ENCODE data around the gene SPHKAP. TPM values are rescaled to one million over a fixed set of nuclear protein-coding genes. Genes with fewer than 3 reads are reported as not detected.

SPHKAP gene
- total RNA-seq, 1 donor from 2014 or later: not detected

DNA sequence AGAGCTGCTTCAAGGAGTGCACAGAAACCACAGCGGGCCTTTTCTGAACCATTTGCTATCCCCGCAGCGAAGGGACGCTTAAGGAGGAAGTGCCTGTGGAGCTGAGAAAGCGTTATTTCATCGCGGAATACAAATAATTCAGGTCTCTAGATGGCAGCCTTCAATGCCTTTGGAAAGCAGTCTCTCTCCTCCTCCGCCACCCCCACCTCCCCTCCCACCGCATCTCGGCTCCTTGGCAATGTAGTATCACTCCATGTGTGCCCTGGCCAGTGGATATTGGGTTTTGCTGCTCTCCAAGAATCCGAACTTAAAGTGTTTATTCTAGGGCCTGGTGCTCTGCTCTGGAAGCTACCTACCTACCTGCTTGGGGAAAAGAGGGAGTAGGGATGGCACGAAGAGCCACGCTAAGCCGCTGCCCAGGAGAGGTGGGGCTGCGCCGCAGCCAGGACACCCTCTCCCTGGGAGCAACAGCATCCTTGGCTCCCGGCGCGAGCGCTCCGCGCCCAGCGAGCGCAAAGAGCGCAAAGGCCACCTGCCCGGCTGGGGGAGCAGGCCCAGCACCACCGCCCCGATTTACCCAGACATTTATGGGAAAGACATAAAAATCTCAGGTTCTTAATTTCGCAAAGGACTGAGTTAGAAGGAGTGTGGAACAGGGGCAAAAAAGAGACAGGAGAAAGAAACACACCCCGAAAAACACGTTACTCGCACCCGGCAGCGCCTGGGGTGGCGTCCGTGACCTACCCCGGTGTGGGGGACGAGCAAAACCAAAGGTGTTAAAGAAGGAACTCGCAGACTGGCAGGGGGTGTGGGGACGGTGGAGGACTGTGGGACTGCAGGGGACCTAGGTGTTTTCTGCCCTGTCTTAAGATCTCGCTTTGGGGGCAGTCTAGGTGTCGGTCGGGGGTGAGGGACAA is 1.0 kb downstream of the SPHKAP start:
- H3K9me3 Mint-ChIP-seq: peaks cover 6% of the 10 kb centered on the region
- H3K27me3 Mint-ChIP-seq: peaks cover 11% of the 10 kb centered on the region
- H3K27ac Mint-ChIP-seq: no peak overlapping the region
- no peak for ATAC-seq (ENCODE audit: low read depth)
- no peak for DNase-seq
- no peaks in the 10 kb centered on the region for H3K36me3 Mint-ChIP-seq (ENCODE audit: low read depth)
- intact Hi-C loops (cut with micrococcal nuclease): no loop called here
- no peaks in the 10 kb centered on the region for H3K4me1 Mint-ChIP-seq
- POLR2A ChIA-PET: no interaction called here
- no peak overlapping the region for H3K4me3 Mint-ChIP-seq
- CTCF ChIA-PET: no interaction called here
- TF ChIP-seq, protein P1, sequence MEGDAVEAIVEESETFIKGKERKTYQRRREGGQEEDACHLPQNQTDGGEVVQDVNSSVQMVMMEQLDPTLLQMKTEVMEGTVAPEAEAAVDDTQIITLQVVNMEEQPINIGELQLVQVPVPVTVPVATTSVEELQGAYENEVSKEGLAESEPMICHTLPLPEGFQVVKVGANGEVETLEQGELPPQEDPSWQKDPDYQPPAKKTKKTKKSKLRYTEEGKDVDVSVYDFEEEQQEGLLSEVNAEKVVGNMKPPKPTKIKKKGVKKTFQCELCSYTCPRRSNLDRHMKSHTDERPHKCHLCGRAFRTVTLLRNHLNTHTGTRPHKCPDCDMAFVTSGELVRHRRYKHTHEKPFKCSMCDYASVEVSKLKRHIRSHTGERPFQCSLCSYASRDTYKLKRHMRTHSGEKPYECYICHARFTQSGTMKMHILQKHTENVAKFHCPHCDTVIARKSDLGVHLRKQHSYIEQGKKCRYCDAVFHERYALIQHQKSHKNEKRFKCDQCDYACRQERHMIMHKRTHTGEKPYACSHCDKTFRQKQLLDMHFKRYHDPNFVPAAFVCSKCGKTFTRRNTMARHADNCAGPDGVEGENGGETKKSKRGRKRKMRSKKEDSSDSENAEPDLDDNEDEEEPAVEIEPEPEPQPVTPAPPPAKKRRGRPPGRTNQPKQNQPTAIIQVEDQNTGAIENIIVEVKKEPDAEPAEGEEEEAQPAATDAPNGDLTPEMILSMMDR (IDR thresholded peaks at IDR 0.05): no peak

DNA sequence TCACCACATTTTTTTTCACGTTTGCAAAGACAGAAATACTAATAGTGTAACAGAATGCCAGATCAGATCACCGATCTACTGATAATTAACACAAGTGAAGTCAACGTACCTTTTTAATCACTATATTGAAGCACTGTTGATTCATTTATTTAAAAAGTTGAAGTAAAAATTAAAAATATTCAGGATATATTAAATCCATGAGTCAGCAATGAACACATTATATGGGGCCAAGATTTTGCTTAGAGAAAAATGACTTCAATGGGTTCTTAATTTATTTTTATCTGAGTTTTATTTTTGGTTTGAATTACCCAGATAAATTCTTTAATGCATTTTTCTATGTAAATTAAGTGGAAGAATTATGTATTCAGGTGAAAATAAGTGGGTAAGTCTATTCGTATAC is 14.2 kb downstream of the SPHKAP start:
- Mint-ChIP-seq H3K36me3 (ENCODE audit: low read depth) (no peaks in the 10 kb centered on the region), H3K4me1 (no peaks in the 10 kb centered on the region)
- CTCF ChIA-PET: no interaction called here

DNA sequence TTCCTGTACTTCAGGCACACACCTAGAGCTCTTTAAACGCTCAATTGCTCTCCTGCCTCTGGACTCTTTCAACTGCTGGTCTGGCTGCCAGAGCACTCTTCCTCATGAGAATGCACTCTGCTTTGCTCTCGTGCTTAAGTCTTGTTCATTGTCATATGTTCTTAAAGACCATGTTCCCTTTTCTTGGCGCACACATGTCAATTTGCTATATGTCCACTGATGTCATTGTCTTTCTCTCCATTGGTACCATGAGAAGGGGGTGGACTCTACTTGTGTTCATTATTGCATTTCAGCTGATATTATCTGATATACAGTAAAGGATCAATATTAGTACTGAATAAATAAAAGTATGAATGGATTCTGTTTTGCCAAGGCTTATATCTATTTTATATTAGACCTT is 16.8 kb downstream of the SPHKAP start:
- ATAC-seq (ENCODE audit: low read depth): no peak
- DNase-seq: no peak
- no peaks in the 10 kb centered on the region for H3K36me3 Mint-ChIP-seq (ENCODE audit: low read depth)
- TF ChIP-seq, protein P1 (IDR thresholded peaks at IDR 0.05): no peak
- no peak overlapping the region for H3K4me3 Mint-ChIP-seq
- intact Hi-C loops (cut with micrococcal nuclease): no loop called here
- peaks cover 2% of the 10 kb centered on the region for H3K9me3 Mint-ChIP-seq
- no peak overlapping the region for H3K27ac Mint-ChIP-seq
- no peaks in the 10 kb centered on the region for H3K27me3 Mint-ChIP-seq
- ChIA-PET POLR2A (no interaction called here), CTCF (no interaction called here)
- H3K4me1 Mint-ChIP-seq: no peaks in the 10 kb centered on the region

More for the DNA sequence above, 14.2 kb downstream of the SPHKAP start:
- no peak for ATAC-seq (ENCODE audit: low read depth)
- no peaks in the 10 kb centered on the region for H3K27me3 Mint-ChIP-seq
- POLR2A ChIA-PET: no interaction called here
- no peak overlapping the region for H3K27ac Mint-ChIP-seq
- intact Hi-C loops (cut with micrococcal nuclease): no loop called here
- DNase-seq: no peak
- H3K9me3 Mint-ChIP-seq: no peaks in the 10 kb centered on the region
- TF ChIP-seq, protein P1 (IDR thresholded peaks at IDR 0.05): no peak
- no peak overlapping the region for H3K4me3 Mint-ChIP-seq

DNA sequence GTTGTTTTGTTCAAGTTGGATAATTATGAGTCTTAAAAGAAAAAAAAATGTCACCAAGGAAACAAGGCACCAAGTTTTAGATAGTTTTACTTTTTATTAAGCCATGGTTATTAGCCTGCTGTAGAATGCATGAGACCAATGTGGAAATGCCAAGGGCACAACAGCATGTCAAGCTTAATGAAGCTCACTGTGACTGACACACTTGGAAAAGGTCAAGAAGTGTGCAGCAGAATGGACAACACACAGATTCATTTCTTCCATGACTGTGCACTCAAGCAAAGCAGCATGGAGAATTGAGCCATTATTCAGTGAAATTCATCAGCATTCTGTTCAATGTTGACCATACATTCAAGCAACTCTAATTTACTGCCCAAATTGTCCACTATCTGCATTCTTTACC is 23.6 kb downstream of the SPHKAP start:
- TF ChIP-seq, protein P1 (IDR thresholded peaks at IDR 0.05): no peak
- DNase-seq (no peak), ATAC-seq (ENCODE audit: low read depth) (no peak)

DNA sequence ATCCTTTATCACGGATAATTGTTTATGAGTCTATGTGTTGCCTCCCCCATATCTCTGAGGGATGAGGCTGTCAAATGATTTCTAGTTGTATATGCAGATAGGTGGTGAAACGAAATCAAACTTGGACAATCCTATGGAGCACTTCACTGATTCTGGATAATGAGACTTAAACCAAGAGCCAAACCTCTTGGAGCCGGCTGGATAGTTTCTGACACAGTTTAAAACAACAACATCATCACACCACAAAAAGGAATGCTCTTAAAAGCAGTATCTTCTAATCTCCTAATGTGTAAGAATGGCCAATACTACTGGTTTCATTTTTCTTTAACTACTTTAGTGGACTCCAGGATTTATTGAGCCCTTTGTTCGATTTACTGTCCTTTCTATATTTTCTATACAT is 36.5 kb downstream of the SPHKAP start:
- no peak overlapping the region for H3K4me3 Mint-ChIP-seq
- no peak for ATAC-seq (ENCODE audit: low read depth)
- H3K36me3 Mint-ChIP-seq (ENCODE audit: low read depth): no peaks in the 10 kb centered on the region
- intact Hi-C loops (cut with micrococcal nuclease): no loop called here
- TF ChIP-seq, protein P1 (IDR thresholded peaks at IDR 0.05): no peak
- no peak overlapping the region for H3K27ac Mint-ChIP-seq
- DNase-seq: no peak
- H3K27me3 Mint-ChIP-seq: no peaks in the 10 kb centered on the region
- peaks cover 4% of the 10 kb centered on the region for H3K9me3 Mint-ChIP-seq
- H3K4me1 Mint-ChIP-seq: no peaks in the 10 kb centered on the region
- ChIA-PET CTCF (no interaction called here), POLR2A (no interaction called here)

More for the DNA sequence above, 23.6 kb downstream of the SPHKAP start:
- Mint-ChIP-seq H3K4me3 (no peak overlapping the region), H3K27me3 (no peaks in the 10 kb centered on the region), H3K4me1 (no peaks in the 10 kb centered on the region), H3K27ac (no peak overlapping the region), H3K9me3 (peaks cover 7% of the 10 kb centered on the region), H3K36me3 (ENCODE audit: low read depth) (no peaks in the 10 kb centered on the region)
- CTCF ChIA-PET: no interaction called here
- POLR2A ChIA-PET: no interaction called here
- intact Hi-C loops (cut with micrococcal nuclease): no loop called here

Data from activated B cell treated with CpG ODN at 0.5 μM for 24 hours (primary cell).